NAMALWA (cell line): Measurements from ENCODE around the gene STMND1.

Source experiments
- DNase-seq: peaks from one replicate; pipeline ENCODE4 v3.0.0-alpha.2; 2015; ENCODE audit warnings: low spot score

The STMND1 gene

DNA sequence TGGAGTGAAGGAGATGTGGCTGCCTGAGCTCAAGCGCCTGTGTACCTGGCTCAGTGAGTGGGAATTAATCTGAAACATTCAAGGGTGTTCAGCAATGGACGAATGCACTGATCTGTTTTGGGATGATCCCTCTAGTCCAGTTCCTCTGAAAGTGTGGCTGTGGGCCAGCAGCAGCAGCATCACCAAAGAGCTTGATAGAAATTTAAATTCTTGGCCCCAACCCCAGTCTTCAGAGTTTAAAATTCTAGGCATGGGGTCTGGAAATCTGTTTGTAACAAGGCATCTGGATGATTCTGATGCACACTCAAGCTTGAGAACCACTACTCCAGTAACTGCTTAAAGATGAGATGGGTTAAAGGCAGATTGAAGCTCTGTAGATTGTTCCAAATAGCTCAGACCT lies 59.2 kb downstream of the STMND1 start:
- DNase-seq, result no peak

DNA sequence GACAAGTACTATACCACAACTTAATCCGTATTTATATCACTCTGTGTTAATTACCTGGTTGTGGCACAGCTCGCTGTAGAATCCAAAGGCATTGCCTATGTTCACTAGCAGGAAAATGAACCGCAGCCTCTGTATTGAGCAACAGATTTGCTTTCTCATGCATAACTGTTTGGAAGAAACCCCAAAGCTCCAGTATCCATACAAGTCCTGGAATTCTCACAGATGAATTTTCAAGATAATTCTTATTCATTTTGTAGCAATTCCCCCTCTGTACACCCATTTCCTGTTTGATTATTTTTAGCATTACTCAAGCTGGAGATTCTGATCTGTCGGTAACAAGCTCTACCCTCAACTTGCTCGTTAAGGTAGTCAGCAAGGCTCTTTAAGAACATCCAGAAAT lies 63.5 kb downstream of the STMND1 start:
- no peak for DNase-seq

- peak; percentile 10 for DNase-seq
These were observed 65.6 kb downstream of the STMND1 start for GRCh38 chr6:17167327-17167979.

GRCh38 chr6:17169291-17169690 lies 67.4 kb downstream of the STMND1 start:
- no peak for DNase-seq

- no peak for DNase-seq
These were observed 67.9 kb downstream of the STMND1 start for GRCh38 chr6:17169711-17170110.

DNA sequence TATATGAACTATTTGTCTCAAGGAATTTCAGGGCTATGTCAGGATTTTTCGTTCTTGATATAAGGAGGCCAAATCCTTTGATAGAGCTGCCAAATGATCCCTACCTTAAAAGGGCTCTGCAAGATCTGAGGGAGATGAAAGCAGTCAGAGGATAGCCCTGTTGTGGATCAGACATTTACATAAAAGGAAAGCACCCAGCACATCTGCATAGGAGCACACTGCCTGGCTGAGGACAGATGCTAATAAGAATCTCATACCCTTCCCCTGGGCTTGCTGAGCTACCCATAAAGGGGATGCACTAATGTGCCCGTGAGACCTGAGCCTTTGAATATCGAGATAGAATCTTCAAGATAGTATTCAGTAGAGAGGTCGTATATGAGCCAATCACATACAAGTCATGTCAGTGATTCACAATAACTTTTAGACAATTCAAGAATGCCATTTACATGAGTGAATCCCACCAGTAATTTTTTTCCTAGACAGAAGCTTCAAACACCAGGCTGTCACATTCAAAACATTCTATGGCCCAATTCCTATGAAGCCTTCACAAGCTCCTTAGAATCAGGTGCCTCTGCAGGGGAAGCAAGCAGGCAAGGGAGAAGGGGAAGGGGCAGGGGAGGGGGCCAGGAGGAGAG lies 71.1 kb downstream of the STMND1 start:
- no peak for DNase-seq

DNA sequence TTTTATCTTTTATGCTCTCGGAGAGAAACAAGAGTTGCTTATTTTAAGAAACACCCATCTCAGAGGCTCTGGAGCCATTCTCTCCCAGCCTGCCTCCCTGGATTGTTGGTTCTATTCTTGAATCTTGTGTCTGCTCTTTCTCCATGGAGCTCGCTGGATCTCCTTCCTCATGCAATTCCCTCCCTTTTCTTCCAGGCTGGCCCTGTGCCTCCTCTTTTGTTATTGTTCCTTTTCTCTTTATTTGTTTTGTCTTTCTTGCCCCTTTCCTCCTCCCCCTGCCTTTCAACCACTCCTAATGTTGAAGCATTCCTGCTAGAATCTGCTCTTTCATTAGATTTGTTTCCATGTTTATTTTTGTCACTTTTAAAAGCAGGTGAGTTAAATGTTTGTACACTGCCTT lies 76.5 kb downstream of the STMND1 start:
- no peak for DNase-seq

- DNase-seq, result no peak
These were observed 77.1 kb downstream of the STMND1 start for GRCh38 chr6:17178754-17179529.

DNA sequence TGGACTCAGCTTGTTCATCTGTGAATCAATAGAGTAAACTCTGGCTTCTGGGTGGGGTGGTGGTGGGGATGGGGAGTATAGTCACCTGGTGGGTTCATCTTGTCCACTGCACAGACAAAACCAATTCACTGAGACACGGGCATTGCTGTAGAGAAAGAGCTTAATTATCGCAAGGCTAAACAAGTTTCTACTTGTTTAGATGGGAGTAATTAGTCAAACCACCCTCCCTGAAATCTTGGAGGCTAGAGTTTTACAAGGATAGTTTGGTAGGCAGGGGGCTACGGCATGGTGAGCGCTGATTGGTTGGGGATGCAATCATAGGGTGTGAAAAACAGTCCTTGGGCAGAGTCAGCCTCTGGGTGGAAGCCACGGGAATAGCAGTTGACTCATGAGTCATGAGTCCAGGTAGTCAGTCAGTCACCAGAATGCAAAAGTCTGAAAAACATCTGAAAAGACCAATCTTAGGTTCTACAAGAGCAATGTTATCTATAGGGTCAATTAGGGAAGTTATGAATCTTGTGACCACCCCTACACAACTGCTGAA lies 77.8 kb downstream of the STMND1 start:
- DNase-seq, result no peak
